ENCODE data around the gene RIMKLB.

The RIMKLB gene

GRCh38 chr12:8697476-8698131 lies at the start of gene RIMKLB:
Gene RIMKLB, plus strand, starts transcription at chr12:8697991. Its CDS starts 15,876 bp downstream, at chr12:8713867.
- no peak for DNase-seq

DNA sequence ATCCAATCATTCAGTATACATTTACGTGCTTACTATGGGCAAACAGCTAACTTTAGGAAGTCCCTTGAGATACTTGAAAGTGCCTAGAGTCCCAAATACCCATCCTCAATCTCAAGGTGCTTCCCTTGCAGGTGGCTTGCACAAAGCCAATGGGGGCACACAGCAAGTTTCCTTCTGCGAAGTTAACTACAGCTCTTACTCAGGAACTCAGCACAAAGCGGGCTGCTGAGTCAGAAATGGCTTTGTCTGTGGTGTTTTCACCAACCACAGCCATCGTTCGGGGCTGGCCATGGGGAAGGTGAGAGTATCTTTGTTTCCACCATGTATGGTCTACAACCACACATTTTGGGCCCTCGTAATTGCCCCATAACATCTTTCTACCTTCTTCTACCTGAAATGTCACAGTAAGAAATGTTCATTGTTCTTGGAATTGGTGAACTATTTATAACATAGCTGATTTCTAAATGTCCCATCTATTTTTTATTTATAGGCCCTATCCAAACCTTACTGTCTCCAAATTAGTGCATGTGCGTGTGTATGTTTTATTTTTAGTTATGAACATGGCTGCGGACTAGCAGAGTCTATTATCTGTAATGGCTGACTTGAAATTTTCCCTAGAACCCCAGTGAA lies 49.1 kb upstream of the RIMKLB start:
- DNase-seq: no peak

- no peak for DNase-seq
These were observed 42.4 kb upstream of the RIMKLB start for GRCh38 chr12:8655421-8655820.

DNA sequence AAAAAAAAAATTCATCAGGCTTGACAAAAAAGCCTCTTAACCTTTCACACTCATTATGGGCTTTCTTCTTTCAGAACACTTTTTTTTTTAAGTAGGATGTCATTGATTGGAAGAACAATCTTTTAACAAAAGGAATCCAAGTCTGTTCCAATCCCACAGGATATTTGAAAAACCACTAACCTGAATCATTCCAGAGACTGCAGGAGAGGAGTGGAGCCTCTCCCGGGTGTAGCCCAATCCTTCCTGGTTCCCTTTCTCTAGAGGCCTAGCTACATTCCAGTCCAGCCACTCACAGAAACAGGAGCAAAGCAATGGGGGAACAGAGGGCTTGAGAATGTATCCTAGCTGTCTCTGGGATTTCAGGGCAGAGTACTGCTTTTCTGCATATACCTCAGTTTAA lies 39.4 kb upstream of the RIMKLB start:
- DNase-seq: no peak

DNA sequence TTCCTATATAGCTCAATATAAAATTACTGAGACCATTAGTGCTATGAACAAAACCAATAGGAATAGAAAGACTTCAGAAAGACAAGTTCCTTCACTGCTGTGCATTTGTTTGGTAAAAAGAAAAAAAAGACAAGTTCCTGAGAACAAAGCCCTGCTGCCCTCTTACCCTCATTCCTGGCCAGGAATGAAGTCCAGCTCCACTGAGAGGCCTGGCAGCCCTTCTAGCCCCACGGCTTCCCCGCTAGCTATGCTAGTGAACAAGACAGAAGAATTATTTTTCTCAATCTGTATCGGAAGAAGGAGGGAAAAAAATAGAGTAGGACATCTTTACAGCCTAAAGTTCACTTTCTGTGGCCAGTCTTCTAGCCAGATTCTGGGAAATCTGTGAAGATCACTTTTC lies 36.8 kb upstream of the RIMKLB start:
- DNase-seq: no peak

- DNase-seq: no peak
These were observed 36.0 kb upstream of the RIMKLB start for GRCh38 chr12:8661751-8662150.

DNA sequence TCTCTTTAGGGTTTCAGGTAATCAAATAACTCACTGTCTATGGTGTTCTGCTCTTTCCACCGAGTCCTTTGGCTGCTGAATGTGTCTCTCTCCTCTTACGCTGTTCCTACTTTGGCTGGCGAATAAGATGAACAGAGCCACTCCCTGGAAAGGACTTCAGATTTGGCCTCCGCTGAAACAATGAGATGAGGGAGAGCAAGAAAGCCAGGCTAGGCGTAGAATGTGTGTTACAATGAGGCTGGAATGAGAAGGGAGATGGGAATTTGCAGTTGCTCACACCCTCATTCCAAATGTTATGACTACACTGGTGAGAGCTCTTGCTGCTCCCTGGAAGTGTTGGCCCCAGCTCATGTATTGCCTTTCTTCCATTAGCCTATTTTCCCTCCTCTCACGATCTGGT lies 35.2 kb upstream of the RIMKLB start, which contains the start of gene MFAP5:
MFAP5 (minus strand) TSS at position 234 of the 400 bp plus-strand sequence. CDS start 722 bp downstream, outside the sequence.
- DNase-seq: no peak

- no peak for DNase-seq
These were observed 33.4 kb upstream of the RIMKLB start for GRCh38 chr12:8664228-8664913.

DNA sequence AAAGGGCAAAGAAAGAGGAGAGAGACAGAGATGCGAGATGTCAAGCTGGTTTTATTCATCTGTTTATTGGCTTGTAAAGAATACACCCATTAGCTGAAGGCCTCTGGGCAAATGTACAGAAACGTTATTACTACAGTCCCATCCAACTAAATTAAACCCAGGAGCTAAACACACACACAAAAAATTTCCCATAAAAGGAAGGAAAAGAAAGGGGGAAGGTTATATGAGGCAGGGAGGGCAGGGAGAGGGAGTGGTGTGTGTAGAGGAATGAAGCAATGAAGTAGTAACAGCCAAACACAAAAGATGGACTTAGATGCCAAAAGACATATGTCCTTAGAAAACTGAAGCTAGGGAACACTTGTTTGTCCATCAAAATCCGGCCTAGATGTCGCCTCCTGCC lies 32.0 kb upstream of the RIMKLB start:
- no peak for DNase-seq

GRCh38 chr12:8667270-8667669 lies 30.5 kb upstream of the RIMKLB start:
- DNase-seq: no peak

DNA sequence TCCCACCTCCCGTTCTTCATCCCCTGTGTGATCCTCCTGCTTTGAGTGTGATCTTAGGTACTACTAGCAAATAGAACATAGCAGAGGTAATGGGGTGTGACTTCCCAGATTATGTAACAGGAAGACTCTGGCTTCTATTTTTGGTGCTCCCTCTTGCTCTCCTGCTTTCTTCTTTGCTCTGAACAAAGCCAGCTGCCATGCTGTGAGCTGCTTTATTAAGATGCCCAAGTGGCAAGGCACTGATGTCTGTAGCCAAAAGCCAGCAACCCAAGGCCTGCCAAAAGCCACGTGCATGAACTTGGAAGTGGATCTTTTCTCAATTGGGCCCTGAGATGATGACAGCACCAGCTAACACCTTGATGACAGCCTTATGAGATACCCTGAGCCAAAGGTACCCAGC lies 29.4 kb upstream of the RIMKLB start:
- DNase-seq: no peak

GRCh38 chr12:8672381-8672780 lies 25.4 kb upstream of the RIMKLB start:
- DNase-seq: no peak

DNA sequence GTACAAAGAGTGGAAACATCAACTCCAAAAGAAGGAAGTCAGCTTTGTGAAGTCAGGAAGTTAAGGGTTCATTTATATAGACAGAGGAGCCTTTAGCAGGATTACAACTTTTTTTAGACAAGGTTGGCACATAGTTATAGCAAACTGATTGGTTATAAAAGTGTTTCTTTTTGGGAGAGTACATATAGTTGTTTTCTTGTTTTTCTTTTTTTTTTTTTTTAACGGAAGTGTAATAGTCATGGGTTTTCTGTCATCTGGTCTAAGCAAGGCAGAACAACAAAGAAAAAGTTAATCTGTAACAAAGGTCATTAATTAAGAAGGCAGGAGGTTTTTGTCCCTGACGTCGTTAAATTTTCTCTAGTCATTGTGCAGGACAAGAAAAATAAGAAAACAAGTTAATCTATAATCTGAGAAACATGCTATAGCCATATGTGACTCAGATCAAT lies 22.2 kb upstream of the RIMKLB start:
- DNase-seq: no peak

DNA sequence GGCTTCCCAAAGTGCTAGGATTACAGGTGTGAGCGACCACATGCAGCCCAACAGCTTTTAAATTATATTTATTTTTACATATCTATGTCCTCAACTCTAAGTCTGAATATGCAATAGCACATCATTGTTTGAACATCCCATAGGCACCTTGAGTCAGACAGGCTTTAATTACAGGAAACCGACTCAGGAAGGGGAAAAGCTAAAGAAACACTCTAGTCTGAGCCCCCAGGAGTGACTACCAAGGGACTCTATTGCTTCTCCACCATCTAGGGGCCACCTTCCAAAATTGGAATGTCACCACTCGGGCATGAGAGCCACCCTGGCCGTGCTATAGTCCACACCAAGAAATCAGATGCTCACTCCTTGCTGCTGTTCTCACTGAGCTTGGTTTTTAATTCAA lies 21.1 kb upstream of the RIMKLB start:
- no peak for DNase-seq

GRCh38 chr12:8677362-8677761 lies 20.4 kb upstream of the RIMKLB start:
- DNase-seq: no peak

GRCh38 chr12:8678661-8679111 lies 19.1 kb upstream of the RIMKLB start:
- DNase-seq: no peak

- DNase-seq: no peak
These were observed 17.3 kb upstream of the RIMKLB start for GRCh38 chr12:8680533-8680932.

GRCh38 chr12:8681129-8681884 lies 16.5 kb upstream of the RIMKLB start:
- DNase-seq: no peak

DNA sequence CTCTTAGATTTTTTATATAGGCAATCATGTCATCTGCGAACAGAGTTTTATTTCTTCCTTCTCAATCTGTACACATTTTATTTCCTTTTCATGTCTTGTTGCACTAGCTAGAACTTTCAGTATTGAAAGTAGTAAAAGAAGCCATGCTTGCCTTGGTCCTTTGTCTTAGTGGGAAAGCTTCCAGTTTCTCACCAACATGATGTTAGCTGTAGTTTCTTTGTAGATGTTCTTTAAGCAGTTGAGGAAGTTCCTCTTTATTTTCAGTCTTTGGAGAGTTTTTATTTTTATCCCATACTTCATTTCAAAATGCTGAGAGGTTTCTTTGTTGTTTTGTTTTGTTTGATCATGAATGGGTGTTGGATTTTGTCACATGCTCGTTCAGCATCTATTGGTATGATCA lies 12.7 kb upstream of the RIMKLB start:
- no peak for DNase-seq

- DNase-seq: no peak
These were observed 9.8 kb upstream of the RIMKLB start for GRCh38 chr12:8687846-8688601.

- DNase-seq: no peak
These were observed 8.1 kb upstream of the RIMKLB start for GRCh38 chr12:8689681-8690080.

DNA sequence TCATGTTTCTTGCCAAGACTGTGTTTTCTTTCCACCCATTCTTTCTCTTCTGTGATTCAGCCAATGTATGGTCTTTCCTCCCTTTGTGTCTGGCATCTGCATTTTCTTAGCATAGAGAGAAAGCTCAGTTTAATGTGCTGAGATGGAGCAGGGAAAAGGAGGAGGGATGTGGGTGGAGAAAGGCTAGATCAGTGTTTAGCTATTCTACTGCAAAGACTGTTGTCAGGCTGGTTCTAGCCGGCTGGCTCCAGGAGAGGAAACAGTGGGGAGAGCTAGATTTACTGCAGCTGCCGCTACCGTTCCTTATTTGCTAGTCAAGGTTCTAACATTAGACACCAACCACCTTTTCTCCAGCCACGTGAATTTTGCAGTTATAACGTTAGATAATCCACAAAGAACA lies 5.2 kb upstream of the RIMKLB start:
- DNase-seq: no peak

GRCh38 chr12:8695116-8695515 lies 2.7 kb upstream of the RIMKLB start:
- DNase-seq: no peak
